Nephron (organoid): Measurements from ENCODE around the gene CMTM4.

Source experiments
- H3K27ac Mint-ChIP-seq, 3 experiments: 2 replicates each; pipeline ENCODE4 v1.8.0; 2020; ENCODE audit warnings: mixed read lengths in 3 of 3, mild to moderate bottlenecking in 2 of 3, moderate library complexity in 1 of 3
- H3K27me3 Mint-ChIP-seq: 2 replicates; pipeline ENCODE4 v1.8.0; 2021; ENCODE audit warnings: low read depth, mild to moderate bottlenecking, moderate library complexity, mixed read lengths
- H3K36me3 Mint-ChIP-seq: 2 replicates; pipeline ENCODE4 v1.8.0; 2020; ENCODE audit warnings: low read depth, mixed read lengths
- H3K4me1 Mint-ChIP-seq: 2 replicates; pipeline ENCODE4 v1.8.0; 2020; ENCODE audit warnings: mixed read lengths
- H3K4me3 Mint-ChIP-seq, 3 experiments: 2 replicates each; pipeline ENCODE4 v1.8.0; 2020; ENCODE audit warnings: mild to moderate bottlenecking in 3 of 3, mixed read lengths in 3 of 3, moderate library complexity in 2 of 3
- H3K9me3 Mint-ChIP-seq: 2 replicates; pipeline ENCODE4 v1.8.0; 2020; ENCODE audit warnings: mixed read lengths
- CTCF ChIP-seq, 3 experiments: fragments of 200-600 bp; sonication (generic); IDR thresholded peaks; one replicate each; pipeline ENCODE4 v1.5.0; 2021; ENCODE audit warnings: antibody characterized with exemption in 3 of 3; ENCODE audit not compliant: unreplicated experiment in 3 of 3

The CMTM4 gene

DNA sequence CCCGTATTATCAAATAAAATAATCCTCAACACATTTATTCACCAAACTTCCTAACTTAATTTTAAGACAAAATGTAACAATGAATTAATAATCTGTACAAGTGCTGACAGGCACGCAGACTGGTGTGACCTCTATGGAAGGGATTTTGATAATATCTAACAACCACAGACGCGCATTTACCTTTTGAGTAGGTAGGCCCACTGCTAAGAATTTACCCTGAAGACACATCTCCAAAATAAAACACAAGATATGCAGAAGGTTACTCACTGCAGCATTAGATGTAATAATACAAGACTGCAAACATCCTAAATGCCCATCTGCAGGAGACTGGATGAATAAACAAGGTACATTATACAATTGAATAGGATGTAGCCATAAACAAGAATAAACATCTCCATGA is 22.7 kb upstream of the CMTM4 start:
- Mint-ChIP-seq H3K36me3 (peaks cover 43% of the 10 kb centered on the region), H3K9me3 (no peaks in the 10 kb centered on the region), H3K4me1 (peaks cover 17% of the 10 kb centered on the region), H3K4me3 (no peak overlapping the region), H3K27me3 (peaks cover 3% of the 10 kb centered on the region), H3K27ac (no peak overlapping the region)
- no peak for TF ChIP-seq CTCF (IDR thresholded peaks at IDR 0.05; ENCODE audit: unreplicated experiment in 3 of 3)

- Mint-ChIP-seq H3K4me1 (peaks cover 17% of the 10 kb centered on the region), H3K27me3 (peaks cover 3% of the 10 kb centered on the region), H3K36me3 (peaks cover 29% of the 10 kb centered on the region), H3K27ac (no peak overlapping the region), H3K9me3 (peaks cover under 1% of the 10 kb centered on the region), H3K4me3 (no peak overlapping the region)
- TF ChIP-seq CTCF (IDR thresholded peaks at IDR 0.05; ENCODE audit: unreplicated experiment in 3 of 3) = no peak
Measured at GRCh38 chr16:66717776-66718175, 21.2 kb upstream of the CMTM4 start.

DNA sequence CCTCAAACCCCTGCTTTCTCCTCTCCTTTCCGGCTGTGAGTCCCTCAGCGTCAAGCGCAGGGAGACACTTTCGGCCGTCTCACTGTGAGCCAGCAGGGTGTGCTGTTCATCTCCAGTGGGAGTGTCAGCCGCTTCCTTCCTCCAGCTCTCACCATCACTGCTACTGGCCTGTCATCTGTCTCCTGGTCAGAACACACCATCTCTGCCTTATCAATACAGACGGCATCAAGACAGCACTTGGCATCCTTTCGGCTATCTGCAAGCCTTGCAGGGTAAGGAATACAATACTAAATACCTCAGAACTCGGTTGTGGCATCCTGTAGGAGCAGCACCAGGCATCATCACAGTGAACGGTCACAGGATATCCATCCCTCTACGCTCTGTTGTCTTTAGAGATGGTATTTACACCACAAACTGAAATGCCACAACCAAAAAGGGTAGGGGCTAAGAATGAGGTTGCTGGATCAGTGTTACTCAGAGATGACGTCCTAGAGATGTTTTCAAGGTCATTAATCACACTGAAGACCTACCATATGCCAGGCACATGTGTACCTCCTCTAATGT is 20.7 kb upstream of the CMTM4 start:
- Mint-ChIP-seq H3K4me3 (no peak overlapping the region), H3K4me1 (peaks cover 17% of the 10 kb centered on the region), H3K27me3 (peaks cover 3% of the 10 kb centered on the region), H3K9me3 (peaks cover 5% of the 10 kb centered on the region), H3K36me3 (peaks cover 30% of the 10 kb centered on the region), H3K27ac (peak overlapping the region in 2 of 3 experiments; percentile 31 to 37)
- TF ChIP-seq CTCF (IDR thresholded peaks at IDR 0.05; ENCODE audit: unreplicated experiment in 3 of 3) = peak; percentile 37 to 50 (median 38)

DNA sequence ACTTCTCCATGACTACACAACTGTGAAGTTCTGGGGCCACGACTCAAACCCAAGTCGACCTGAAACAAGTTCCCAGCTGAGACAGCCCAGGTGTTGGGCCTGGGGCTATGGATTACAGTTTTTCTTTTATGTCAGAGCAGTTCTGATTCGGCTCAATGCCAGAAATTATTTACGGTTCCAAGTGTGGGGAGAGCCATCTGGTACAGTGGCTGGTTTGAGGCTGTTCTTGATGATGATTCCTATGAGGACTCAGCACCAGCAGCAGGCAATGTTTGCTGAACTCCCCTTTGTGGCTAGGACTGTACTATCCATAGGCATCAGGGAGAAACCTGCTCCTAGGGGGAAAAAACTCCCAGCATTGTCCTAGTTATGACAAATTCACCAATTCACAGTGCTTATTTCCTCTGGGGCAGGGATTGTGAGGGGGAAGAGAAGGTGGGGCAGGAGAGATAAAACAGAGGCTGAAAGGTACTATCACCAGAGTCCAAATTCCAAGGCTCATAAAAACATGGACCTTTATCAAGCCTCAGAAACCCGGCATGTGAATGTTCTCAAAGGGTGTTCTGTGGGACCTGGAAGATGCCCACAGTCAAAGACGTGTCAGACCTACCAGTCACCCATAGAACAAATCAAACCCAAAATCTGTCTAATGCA is 18.2 kb upstream of the CMTM4 start:
- H3K4me3 Mint-ChIP-seq = no peak overlapping the region
- peaks cover 15% of the 10 kb centered on the region for H3K36me3 Mint-ChIP-seq
- H3K27me3 Mint-ChIP-seq = peaks cover 6% of the 10 kb centered on the region
- no peak overlapping the region for H3K27ac Mint-ChIP-seq
- TF ChIP-seq CTCF (IDR thresholded peaks at IDR 0.05; ENCODE audit: unreplicated experiment in 3 of 3) = no peak
- H3K9me3 Mint-ChIP-seq = peaks cover 7% of the 10 kb centered on the region
- H3K4me1 Mint-ChIP-seq = peaks cover 17% of the 10 kb centered on the region

DNA sequence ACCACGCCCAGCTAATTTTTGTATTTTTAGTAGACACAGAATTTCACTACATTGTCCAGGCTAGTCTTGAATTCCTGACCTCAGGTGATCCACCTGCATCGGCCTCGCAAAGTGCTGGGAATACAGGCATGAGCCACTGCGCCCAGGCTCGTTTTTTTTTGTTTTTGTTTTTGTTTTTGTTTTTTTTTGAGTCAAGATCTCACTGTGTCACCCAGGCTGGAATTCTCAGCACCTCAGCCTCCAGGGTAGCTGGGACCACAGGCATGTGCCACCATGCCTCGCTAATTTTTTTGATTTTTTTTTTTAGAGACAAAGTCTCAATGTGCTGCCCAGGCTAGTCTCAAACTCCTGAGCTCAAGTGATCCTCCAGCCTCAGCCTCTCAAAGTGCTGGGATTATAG is 17.5 kb upstream of the CMTM4 start:
- no peak overlapping the region for H3K4me3 Mint-ChIP-seq
- H3K36me3 Mint-ChIP-seq = peaks cover 9% of the 10 kb centered on the region
- TF ChIP-seq CTCF (IDR thresholded peaks at IDR 0.05; ENCODE audit: unreplicated experiment in 3 of 3) = no peak
- no peak overlapping the region for H3K27ac Mint-ChIP-seq
- H3K4me1 Mint-ChIP-seq = peaks cover 17% of the 10 kb centered on the region
- H3K27me3 Mint-ChIP-seq = peaks cover 6% of the 10 kb centered on the region
- peaks cover 7% of the 10 kb centered on the region for H3K9me3 Mint-ChIP-seq

DNA sequence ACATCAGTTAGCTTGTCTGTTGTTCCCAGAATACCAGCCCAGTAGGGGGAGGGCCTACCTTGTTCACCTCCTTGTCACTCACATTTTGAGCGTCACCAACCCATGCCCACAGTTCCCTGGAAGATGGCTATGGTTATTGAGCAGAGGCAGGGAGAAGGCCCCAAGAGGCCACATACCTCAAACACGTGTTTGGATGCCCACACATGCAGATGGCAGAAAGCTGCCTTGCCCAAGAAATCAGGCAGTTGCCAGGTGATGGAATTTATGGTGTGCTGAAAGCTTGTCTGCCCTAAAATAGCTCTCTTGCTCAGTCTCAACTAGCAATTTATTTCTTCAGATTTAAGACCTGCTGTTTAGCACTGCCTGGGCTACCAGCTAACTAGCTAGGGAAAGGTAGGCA is 16.5 kb upstream of the CMTM4 start:
- Mint-ChIP-seq H3K27me3 (peaks cover 6% of the 10 kb centered on the region), H3K9me3 (peaks cover 7% of the 10 kb centered on the region), H3K27ac (no peak overlapping the region), H3K36me3 (peaks cover 8% of the 10 kb centered on the region), H3K4me1 (peaks cover 17% of the 10 kb centered on the region), H3K4me3 (no peak overlapping the region)
- TF ChIP-seq CTCF (IDR thresholded peaks at IDR 0.05; ENCODE audit: unreplicated experiment in 3 of 3) = no peak
